Bone marrow (tissue), 2 donors: ENCODE data around the gene KRT17.

Experiments used
- DNase-seq, 2 donors: peaks; one replicate each; lab custom pipeline; 2025; lab: John Stamatoyannopoulos, UW

Gene KRT17

GRCh38 chr17:41624208-41625101 is at the start of gene KRT17:
KRT17 (minus strand) TSS chr17:41624575; CDS start chr17:41624509, 66 bp downstream.
- no peak for DNase-seq

GRCh38 chr17:41672153-41672552 is 47.8 kb upstream of the KRT17 start:
- DNase-seq: no peak

GRCh38 chr17:41667280-41668041 is 43.1 kb upstream of the KRT17 start:
- peak; percentile 8 to 32 for DNase-seq

- DNase-seq: peak; percentile 55 to 70
Observed at GRCh38 chr17:41666708-41667279, 42.4 kb upstream of the KRT17 start.

- no peak for DNase-seq
Observed at GRCh38 chr17:41666237-41666641, 41.9 kb upstream of the KRT17 start.

GRCh38 chr17:41665566-41666236 is 41.3 kb upstream of the KRT17 start:
- DNase-seq: peak; percentile 43 to 71

GRCh38 chr17:41664587-41665565 is 40.5 kb upstream of the KRT17 start:
- DNase-seq: no peak

GRCh38 chr17:41664172-41664457 is 39.7 kb upstream of the KRT17 start:
- DNase-seq: no peak

GRCh38 chr17:41663451-41664171 is 39.2 kb upstream of the KRT17 start:
- DNase-seq: no peak

GRCh38 chr17:41660221-41660711 is 35.9 kb upstream of the KRT17 start:
- DNase-seq: no peak

GRCh38 chr17:41659427-41660212 is 35.2 kb upstream of the KRT17 start:
- no peak for DNase-seq

GRCh38 chr17:41658846-41659245 is 34.5 kb upstream of the KRT17 start:
- DNase-seq: no peak

GRCh38 chr17:41657936-41658335 is 33.6 kb upstream of the KRT17 start:
- no peak for DNase-seq

GRCh38 chr17:41657176-41657754 is 32.9 kb upstream of the KRT17 start:
- no peak for DNase-seq

GRCh38 chr17:41656249-41657023 is 32.1 kb upstream of the KRT17 start:
- DNase-seq: no peak

- no peak for DNase-seq
Observed at GRCh38 chr17:41655611-41656111, 31.3 kb upstream of the KRT17 start.

- no peak for DNase-seq
Observed at GRCh38 chr17:41654678-41655607, 30.6 kb upstream of the KRT17 start.
